GM18868 (cell line): ENCODE results near the gene TRIM25.
A peak's percentile ranks its signal among the peaks of the same experiment; 100 is the strongest.

Experiments used
- ATAC-seq: cut with Tn5 transposase; IDR thresholded peaks from one replicate; pipeline ENCODE4 v1.9.1; 2021; ENCODE audit warnings: mild to moderate bottlenecking, moderate library complexity; ENCODE audit not compliant: unreplicated experiment

Gene TRIM25

DNA sequence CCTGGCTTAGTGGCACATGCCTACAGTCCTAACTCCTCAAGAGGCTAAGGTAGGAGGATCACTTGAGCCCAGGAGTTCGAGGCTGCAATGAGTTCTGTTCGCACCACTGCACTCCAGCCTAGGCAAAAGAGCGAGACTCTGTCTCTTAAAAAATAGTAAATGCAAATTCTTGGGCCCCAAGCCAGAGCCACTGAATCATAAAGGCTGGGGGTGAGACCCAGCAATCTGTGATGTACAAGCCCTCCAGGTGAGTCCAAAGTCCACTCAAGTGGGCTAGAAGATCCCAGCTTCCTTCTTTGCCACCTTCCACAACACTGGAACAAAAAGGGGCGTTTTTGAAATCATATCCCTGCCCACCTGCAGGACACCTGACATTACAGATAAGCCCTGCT, 16.9 kb downstream of the TRIM25 start:
- ATAC-seq, result no peak

DNA sequence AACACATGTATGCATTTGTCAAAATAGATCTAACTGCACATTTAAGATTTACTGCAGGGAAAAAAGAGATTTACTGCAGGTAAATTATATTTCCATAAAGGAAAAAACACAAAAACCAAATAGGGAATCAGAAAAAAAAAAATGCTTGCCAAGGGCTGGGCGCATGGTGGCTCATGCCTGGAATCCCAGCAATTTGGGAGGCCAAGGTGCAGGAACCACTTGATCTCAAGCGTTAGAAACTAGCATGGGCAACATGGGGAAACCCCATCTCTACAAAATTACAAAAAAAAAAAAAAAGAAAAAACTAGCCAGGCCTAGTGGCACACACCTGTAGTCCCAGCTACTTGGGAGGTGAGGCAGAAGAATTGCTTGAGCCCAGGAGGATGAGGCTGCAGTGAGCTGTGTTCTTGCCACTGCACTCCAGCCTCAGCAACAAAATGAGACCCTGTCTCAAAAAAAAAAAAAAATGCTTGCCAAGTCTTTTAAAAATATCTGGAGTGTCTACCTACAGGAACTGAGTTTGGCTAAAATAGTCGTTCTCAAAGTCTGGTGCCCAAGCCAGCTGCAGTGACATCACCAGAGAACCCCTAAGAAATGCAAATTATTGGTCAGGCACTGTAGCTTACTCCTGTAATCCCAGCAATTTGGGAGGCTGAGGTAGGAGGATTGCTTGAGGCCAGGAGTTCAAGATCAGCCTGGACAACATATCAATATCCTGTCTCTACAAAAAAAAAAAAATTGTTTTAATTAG, 17.5 kb downstream of the TRIM25 start:
- no peak for ATAC-seq

DNA sequence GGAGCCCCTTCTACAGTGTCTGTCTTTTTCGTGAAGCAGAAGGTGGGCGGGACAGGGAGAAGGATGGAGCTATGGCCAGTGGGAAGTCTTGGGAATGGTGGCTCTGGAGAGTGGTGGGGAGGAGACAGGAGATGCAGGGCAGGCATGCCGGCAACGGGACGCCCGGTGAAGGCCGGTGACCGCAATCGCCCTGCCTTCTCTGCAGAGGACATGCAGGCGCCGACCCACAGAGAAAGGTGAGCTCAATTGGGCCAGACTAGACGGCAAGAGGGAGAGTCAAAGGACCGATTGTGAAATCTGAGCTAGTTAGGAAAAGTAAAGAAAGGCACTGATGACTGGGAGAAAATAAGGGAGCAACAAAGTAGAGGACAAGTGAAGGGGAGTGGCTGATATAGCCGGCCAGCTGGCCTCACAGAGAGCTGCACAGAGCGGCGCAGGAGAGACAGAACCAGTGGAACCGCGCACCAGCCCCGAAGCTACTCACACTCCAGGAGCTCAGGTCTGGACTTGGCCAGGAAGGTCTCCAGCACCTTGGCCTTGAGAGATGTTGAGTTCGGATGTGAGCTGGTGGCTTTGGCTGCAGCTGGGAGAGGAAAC, 18.9 kb downstream of the TRIM25 start:
- no peak for ATAC-seq

DNA sequence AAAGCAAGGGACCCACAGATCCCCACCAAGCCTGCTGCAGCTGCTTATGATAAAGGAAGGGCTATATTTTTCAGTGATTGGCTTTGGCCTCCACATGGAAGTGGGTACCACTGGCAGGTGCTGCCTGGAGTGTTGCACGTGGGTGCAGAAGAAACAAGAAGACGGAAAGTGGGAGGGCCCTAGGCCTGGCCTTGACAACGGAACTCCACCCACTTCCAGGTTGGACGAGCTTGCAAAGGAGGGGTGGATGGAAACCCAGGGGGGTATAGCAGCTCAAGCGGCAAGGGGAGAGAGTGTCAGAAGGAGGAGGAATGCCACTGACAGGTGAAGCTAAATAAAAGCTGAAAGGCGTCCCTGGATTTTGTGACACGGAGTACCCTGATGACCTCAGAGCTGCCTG, 20.3 kb downstream of the TRIM25 start:
- no peak for ATAC-seq

DNA sequence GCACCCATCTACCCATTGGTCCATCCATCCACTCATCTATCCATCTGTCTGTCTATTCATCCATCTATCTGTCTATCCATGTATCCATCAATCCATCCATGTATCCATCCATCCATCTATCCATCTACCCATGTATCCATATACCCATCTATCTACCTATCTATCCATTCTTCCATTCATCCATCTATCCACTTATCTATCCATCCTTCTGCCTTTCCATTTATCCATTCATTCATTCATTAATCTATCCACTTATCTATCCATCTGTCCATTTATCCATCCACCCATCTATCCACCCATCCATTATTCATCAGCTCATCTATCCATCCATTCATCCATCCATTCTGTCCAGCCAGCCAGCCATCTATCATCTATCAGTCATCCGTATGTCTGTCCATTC, 21.5 kb downstream of the TRIM25 start:
- ATAC-seq, result no peak

DNA sequence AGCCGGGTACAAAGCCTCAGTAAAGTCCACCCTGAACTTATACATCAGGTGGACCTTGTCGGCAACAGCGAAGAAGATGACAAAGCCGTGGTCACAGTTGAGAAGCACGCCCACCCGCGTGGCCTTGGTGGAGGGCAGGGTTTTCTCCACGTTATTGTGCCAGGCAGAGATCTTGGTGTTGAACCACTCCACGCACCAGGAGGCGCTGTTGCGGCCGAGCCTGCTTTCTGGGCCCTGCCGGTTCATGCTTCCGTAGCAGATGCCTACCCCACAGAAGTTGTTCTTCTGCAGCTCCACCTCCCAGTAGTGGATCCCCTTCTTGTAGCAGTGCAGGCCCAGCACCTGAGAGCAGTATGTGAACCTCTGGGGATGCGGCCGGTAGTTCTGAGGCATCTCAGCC, 22.1 kb downstream of the TRIM25 start:
- ATAC-seq, result no peak

DNA sequence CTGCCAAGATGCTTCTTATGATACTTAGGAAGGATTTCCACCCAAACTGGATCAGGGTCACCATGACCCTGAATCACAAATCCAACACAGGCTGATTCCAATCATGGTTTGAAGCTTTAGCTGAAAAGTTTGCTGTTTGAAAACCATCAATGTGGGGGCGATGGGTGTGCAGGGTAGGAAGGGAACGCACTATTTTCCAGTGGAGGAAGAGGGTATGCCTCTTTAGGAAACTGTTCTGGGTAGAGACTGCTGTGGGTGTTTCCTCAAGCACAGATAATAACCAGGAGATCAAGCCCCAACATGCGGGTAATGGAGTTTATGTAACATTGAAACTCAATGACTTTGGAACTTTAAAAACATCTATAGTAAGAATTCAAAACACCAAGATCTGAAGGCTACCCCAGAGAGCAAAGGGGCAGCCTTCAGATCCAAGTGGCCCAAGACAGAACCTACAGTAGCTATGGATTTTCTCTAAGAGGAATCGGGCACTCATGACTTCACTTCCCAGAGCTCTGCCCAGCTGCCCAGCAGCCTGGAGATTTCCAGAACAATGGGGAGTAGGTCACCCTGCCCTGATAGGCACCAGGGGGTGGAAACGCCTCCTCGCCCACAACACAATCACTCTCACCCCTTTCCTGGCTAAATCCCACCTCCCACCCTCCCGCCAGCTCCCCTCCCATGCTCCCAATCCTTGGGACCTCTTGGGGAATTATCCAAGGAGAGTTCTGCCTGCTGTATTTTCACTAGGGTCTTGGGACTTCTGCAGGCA, 22.8 kb downstream of the TRIM25 start:
- ATAC-seq, result no peak

DNA sequence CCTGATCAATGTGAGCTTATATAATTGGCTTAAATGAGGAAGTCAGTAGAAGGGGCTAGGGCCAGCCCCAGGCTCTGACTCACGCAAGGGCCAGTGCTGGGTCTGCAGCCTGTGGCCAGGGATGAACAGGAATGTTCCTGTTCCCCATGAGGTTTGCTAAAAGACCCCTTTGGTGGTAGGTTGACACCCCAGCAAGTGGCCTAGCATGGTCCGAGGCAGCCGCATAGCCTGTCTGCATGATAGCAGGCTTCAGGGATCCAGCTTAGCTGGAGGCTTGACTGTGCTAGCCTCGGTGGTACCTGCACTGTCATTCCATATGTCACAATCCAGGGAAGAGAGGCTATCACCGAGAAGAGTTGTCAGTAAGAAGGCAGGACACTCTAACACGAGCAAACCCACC, 23.5 kb downstream of the TRIM25 start:
- ATAC-seq, result no peak

DNA sequence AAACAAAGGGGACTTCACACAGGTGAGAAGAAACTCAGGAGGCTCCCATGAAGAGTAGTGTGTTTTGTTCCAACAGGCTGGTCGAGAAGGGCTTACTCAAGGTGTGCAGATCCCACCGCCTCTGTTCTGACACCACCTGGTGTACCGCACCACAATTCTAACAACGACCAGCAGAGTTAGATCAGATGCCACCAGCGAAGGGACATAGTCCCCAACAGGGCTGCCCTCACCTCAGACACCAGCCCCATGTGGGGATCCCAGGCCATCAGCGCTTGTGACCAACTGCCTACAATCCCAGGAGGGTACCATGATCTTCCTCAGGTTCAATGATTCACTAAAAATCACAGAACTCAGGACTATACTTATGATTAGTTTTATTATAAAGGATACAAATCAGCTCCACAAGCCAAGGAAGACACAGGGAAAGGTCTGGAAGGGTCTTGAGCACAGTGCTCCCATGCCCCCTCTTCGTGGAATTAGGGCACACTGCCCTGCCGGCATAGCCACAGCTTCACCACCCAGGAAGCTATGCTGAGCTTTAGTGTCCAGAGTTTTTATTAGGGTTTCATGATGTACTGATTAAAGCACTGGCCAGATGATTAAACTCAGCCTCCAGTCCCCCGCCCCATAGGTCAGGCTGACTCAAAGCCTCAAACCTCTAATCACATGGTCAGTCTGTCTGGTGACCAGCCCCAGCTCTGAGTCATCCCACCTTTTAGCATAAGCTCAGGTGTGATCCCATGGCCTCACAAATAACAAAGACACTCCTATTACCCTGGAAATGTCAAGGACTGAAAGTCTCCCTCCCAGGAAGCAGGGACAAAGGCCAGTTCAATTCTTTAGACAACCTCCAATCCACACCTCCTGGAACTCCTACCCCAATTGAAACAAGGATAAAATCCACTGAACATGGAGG, 26.0 kb downstream of the TRIM25 start:
- no peak for ATAC-seq

DNA sequence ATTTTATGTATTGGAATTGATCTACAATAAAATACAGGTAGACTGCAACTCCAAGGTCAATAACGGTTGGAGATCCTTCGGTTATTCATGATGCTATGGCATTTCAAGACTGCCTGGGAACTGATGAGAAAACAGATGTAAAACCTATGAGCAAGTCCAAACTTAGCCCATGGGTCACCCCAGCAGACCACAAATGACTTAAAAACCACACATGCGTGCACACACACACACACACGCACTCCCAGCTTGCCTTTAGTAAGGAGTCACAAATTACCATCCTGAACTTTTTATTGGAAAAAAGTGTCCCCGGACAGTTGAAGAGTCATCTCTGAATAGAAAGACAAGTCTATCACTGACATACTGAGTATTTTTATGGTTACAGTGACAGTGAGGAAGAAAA, 26.7 kb downstream of the TRIM25 start:
- no peak for ATAC-seq

DNA sequence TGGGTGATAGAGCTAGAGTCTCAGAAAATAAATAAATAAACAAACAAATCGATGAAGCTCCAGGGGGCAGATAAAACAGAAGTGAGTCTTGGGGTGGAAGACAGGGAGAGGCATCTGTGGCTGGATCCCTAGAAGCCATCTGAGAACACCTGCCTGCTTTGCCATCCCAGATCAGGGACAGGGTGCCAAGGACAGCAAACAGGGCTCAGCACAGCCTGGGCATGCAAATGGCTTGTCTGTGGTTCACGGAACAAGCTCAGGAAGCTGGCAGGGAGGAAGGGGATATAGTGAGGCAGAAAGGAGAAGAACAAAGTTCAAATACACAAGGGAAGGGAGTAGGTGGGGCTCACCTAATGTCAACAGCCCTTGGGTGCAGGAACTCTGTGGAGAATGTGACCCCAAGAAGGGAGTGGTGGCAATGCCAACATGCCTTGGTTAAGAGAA, 27.5 kb downstream of the TRIM25 start:
- ATAC-seq, result no peak

DNA sequence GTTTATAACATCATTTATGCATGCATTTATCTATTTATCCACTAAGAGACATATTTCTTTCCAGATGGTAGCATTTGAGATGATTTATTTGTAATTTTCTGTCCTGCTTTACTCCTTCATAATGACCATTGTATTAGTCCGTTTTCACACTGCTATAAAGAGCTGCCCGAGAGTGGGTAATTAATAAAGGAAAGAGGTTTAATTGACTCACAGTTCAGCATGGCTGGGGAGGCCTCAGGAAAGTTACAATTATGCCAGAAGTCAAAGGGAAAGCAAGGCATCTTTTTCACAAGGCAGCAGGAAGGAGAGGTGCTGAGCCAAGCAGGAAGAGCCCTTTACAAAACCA, 28.6 kb downstream of the TRIM25 start:
- no peak for ATAC-seq

DNA sequence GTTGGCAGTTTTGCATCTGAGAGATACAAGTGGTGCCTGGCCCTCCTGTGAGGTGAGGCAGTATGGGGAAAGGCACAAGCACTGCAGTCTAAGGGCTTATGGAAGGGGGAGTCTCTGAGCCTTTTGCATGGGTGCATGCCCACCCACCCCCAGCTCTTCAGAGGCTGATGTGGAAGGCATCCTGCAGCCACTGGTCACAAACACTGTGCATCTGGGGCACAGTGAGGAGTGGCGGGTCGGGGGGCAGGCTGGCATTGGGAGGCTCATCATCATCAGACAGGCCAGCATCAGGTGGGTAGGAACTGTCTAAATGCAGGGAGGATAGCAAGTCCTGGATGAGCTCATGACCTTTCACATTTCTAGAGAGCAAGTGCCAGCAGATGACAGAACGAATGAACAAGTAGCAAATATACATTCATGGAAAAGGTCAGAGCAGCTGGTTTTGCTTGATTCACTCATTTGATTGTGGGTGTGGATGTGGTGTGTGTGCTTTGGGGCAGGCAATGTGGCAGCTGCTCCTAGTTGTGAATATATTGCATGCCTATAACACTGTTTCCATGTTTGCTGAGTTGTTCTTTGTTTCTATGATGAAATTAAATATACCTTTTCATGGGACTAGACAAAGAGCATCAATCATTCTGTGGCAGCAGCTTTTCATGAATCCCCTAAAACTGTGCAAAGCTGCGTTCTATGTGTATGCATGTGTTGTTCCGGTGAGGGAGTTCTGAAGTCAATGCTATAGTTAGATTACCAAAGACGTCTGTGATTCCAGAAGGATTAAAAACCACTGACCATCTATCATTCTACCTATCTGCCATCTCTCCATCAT, 29.2 kb downstream of the TRIM25 start:
- ATAC-seq, result no peak

DNA sequence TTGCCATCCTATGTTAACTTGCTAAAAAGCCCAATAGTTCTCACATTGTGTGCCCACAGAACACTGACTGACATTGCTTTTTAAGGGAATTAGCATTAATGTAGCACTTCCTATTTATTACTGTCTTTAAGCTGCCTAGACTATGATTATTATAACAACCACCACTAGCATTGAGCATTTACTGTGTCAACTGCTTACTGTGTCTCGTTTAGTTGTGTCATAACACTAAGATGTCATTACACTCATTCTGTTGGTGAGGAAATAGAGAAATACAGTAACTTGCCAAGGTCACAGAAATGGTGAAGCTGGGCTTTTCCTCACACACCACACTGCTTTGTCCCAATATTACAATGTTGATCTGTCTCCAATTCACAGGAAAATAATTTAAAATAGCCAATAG, 30.2 kb downstream of the TRIM25 start:
- ATAC-seq, result no peak

DNA sequence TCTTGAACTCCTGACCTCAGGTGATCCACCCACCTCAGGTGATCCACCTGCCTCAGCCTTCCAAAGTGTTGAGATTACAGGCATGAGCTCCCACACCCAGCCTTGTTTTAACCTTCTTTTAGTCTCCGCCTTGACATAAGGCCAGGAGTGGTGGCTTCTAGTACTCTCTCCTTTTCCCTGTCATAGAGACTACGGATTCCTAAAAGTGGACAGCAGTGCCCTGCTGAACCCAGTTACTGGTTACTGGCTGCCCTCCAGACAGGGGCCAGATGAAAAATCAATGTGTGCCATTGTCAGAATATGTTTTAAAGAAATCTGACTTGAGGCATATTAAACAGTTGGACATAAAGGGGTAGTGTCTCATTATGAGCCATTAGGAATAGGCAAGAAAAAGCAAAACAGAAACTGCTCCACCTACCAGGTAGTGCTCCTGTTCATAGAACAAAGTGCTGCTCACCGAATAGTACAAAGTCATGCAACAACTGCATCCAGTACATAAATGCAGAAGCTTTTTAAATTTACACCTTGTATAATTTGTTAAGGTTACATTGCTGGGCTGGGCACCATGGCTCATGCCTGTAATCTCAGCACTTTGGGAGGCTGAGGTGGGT, 32.1 kb downstream of the TRIM25 start:
- no peak for ATAC-seq

DNA sequence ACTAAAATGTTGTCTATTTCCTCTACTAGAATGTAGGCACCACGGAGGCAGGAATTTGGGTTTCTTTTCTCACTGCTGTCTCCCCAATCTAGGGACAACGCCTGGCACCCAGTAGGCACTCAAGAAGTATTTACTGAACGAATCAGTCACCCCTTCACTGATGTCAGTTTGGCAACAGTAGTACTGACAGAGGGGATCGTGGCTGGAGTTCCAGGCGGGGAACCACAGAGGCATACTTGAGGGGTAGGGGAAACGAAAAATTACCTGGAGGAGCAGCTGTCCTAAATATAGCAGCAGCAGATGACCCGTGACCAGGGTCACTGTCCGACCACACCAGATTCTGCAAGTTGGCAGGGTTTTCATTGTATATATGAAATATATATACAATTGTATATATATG, 33.3 kb downstream of the TRIM25 start:
- ATAC-seq, result no peak

DNA sequence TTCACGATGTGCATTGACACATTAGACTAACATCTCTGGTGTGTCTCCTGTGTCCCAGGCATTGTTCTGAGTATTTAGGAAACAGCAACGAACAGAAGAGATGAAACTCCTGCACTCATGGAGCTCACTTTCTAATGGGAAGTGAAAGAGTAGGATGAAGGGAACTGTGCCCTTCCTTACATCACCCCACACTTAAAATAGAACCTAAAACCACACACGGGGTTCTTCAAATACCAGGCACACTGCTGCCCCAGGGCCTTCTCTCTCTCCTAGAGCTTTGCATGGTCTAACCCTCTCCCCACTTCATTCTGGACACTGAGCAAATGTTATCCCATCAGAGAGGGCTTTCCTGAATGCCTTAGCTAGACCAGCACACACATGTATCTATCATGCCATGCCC, 33.7 kb downstream of the TRIM25 start:
- ATAC-seq, result no peak

DNA sequence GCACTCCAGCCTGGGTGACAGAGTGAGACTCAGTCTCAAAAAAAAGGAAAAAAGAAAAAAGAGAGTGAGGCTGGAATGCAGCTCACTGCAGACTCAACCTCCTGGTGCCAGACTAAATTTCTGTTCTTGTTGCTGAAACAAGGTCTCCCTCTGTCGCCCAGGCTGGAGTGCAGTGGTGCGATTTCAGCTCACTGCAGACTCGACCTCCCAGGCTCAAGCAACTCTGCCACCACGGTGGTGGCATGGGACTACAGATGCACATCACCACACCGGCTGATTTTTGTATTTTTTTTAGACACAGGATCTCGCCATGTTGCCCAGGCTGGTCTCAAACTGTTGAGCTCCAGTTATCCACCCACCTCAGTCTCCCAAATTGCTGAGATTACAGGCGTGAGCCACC, 34.6 kb downstream of the TRIM25 start:
- ATAC-seq, result no peak

DNA sequence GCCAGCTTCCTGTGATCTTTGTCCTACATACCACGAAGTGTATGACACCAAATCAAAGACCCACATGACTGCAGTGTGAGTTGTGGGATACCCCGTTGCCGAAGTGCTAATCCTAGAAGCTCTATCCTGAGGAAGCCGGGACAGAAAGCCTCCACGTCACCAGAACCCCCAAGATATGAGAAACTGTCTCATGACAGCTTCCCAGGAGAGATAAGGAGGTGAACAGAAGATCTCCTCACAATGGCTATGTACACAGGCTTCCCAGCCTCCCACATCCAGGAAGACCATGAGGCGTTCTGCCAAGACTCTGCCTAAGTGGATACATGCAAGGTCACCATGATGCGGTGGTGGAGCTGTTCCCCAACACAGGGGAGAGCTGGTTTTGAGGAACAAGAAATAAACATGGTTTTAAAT, 37.1 kb downstream of the TRIM25 start:
- ATAC-seq, result no peak

DNA sequence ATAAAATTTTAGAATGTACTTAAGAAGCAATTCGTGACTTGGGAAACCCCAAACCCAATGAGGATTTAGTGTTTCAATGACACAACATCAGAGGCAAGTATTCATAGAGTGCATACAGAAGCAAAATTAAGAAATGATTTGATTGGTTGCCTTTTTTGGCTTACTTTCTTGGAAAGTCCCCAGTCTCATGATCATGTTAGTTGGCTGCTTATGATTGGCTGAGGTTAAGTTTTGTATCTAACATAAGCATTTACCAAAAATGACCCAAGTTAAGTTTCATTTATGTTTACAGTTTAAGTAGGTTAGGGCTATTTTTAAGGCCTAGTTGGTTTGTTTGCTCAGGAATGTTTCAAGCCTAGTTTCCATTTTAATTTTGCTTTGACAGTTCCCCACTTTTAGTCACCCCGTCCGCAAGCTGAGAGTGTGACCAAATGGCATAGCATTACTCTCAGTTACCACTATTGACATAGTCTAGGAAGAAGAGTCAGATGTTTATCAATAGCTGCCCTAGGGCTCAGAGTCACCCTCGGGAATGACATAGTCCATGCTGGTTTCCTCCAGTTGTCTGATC, 43.7 kb downstream of the TRIM25 start:
- peak; percentile 79 for ATAC-seq
